Measurements from ENCODE around the gene CCR8. TPM values are rescaled to one million over a fixed set of nuclear protein-coding genes. Genes with fewer than 3 reads are reported as not detected.

CCR8 gene
- total RNA-seq, 1 donor from 2014 or later = not detected

DNA sequence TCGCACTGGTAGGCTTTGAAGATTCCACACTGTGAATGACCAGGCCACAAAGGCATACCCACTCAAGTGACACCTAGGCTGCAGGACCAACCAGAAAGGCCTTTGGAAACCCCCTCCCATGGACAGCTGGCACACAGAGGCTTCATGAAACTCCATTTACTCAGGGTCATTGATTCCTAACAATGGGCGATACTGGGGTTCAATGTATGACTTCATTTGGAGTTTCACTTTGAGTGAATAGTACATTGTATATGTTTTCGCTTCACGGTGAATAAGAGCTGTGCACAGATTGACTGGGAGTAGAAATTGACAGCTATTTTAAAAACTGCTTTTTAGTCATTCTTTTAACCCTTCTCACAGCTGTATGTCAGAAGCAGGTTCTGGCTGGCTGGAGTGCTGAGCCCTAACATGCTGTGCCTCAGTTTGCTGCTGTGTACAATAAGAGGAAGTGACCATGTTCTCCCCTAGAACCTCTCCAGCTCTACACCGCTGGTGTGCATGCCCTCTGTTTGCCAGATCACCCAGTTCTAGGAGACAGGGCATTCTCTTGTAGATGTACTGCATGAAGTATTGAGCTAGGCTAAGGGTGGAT lies 34.2 kb upstream of the CCR8 start:
- Mint-ChIP-seq H3K27me3 (ENCODE audit: low read depth) (no peaks in the 10 kb centered on the region), H3K4me3 (ENCODE audit: unreplicated experiment) (no peak overlapping the region), H3K4me1 (ENCODE audit: low read depth) (peaks cover 12% of the 10 kb centered on the region), H3K9me3 (ENCODE audit: low read depth) (peaks cover 15% of the 10 kb centered on the region), H3K36me3 (ENCODE audit: low read depth) (peaks cover 4% of the 10 kb centered on the region), H3K27ac (ENCODE audit: unreplicated experiment) (no peak overlapping the region)
- no peak for DNase-seq (ENCODE audit: low spot score)
- TF ChIP-seq, protein P1, sequence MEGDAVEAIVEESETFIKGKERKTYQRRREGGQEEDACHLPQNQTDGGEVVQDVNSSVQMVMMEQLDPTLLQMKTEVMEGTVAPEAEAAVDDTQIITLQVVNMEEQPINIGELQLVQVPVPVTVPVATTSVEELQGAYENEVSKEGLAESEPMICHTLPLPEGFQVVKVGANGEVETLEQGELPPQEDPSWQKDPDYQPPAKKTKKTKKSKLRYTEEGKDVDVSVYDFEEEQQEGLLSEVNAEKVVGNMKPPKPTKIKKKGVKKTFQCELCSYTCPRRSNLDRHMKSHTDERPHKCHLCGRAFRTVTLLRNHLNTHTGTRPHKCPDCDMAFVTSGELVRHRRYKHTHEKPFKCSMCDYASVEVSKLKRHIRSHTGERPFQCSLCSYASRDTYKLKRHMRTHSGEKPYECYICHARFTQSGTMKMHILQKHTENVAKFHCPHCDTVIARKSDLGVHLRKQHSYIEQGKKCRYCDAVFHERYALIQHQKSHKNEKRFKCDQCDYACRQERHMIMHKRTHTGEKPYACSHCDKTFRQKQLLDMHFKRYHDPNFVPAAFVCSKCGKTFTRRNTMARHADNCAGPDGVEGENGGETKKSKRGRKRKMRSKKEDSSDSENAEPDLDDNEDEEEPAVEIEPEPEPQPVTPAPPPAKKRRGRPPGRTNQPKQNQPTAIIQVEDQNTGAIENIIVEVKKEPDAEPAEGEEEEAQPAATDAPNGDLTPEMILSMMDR (IDR thresholded peaks at IDR 0.05) = no peak

GRCh38 chr3:39296197-39297077 lies 33.1 kb upstream of the CCR8 start:
- H3K27ac Mint-ChIP-seq (ENCODE audit: unreplicated experiment) = no peak overlapping the region
- H3K9me3 Mint-ChIP-seq (ENCODE audit: low read depth) = peaks cover 26% of the 10 kb centered on the region
- H3K36me3 Mint-ChIP-seq (ENCODE audit: low read depth) = peaks cover 6% of the 10 kb centered on the region
- TF ChIP-seq, protein P1 (IDR thresholded peaks at IDR 0.05) = no peak
- DNase-seq (ENCODE audit: low spot score) = no peak
- no peak overlapping the region for H3K4me3 Mint-ChIP-seq (ENCODE audit: unreplicated experiment)
- H3K4me1 Mint-ChIP-seq (ENCODE audit: low read depth) = peaks cover 12% of the 10 kb centered on the region
- no peaks in the 10 kb centered on the region for H3K27me3 Mint-ChIP-seq (ENCODE audit: low read depth)

- Mint-ChIP-seq H3K4me1 (ENCODE audit: low read depth) (peaks cover 10% of the 10 kb centered on the region), H3K4me3 (ENCODE audit: unreplicated experiment) (no peak overlapping the region), H3K9me3 (ENCODE audit: low read depth) (peaks cover 41% of the 10 kb centered on the region), H3K27me3 (ENCODE audit: low read depth) (peaks cover 5% of the 10 kb centered on the region), H3K36me3 (ENCODE audit: low read depth) (peaks cover 6% of the 10 kb centered on the region), H3K27ac (ENCODE audit: unreplicated experiment) (no peak overlapping the region)
- TF ChIP-seq, protein P1 (IDR thresholded peaks at IDR 0.05) = no peak
- DNase-seq (ENCODE audit: low spot score) = no peak
These were observed 30.2 kb upstream of the CCR8 start for GRCh38 chr3:39299279-39299678.

- H3K27me3 Mint-ChIP-seq (ENCODE audit: low read depth) = peaks cover 14% of the 10 kb centered on the region
- H3K36me3 Mint-ChIP-seq (ENCODE audit: low read depth) = peaks cover 6% of the 10 kb centered on the region
- peaks cover 52% of the 10 kb centered on the region for H3K9me3 Mint-ChIP-seq (ENCODE audit: low read depth)
- H3K4me1 Mint-ChIP-seq (ENCODE audit: low read depth) = no peaks in the 10 kb centered on the region
- no peak overlapping the region for H3K4me3 Mint-ChIP-seq (ENCODE audit: unreplicated experiment)
- no peak overlapping the region for H3K27ac Mint-ChIP-seq (ENCODE audit: unreplicated experiment)
- TF ChIP-seq, protein P1 (IDR thresholded peaks at IDR 0.05) = no peak
- DNase-seq (ENCODE audit: low spot score) = no peak
These were observed 27.3 kb upstream of the CCR8 start for GRCh38 chr3:39302178-39302577.

DNA sequence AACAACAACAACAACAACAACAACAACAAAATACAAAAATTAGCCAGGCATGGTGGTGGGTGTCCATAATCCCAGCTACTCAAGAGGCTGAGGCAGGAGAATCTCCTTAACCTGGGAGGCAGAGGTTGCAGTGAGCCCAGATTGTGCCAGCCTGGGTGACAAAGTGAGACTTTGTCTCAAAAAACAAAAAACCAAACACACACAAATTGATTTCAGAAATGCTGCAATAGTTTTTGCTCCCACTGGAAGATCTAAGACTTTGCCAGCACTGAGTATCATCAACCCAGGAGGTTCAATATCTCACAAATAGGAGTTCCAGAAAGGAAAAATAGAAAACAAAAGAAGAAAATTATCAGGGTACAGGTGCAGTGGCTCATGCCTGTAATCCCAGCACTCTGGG lies 16.2 kb upstream of the CCR8 start:
- peaks cover 4% of the 10 kb centered on the region for H3K36me3 Mint-ChIP-seq (ENCODE audit: low read depth)
- DNase-seq (ENCODE audit: low spot score) = no peak
- no peak overlapping the region for H3K4me3 Mint-ChIP-seq (ENCODE audit: unreplicated experiment)
- peaks cover 6% of the 10 kb centered on the region for H3K27me3 Mint-ChIP-seq (ENCODE audit: low read depth)
- no peak overlapping the region for H3K27ac Mint-ChIP-seq (ENCODE audit: unreplicated experiment)
- peaks cover 17% of the 10 kb centered on the region for H3K9me3 Mint-ChIP-seq (ENCODE audit: low read depth)
- H3K4me1 Mint-ChIP-seq (ENCODE audit: low read depth) = no peaks in the 10 kb centered on the region
- TF ChIP-seq, protein P1 (IDR thresholded peaks at IDR 0.05) = no peak
